GM23338 (cell line): ENCODE data around the gene ANAPC2. TPM values are rescaled to one million over a fixed set of nuclear protein-coding genes. Genes with fewer than 3 reads are reported as not detected.

Source experiments
- ATAC-seq: fragments of 200-7000 bp; cut with Tn5 transposase; 3 replicates; pipeline ENCODE4 v1.9.1; 2020
- DNase-seq: peaks from one replicate; pipeline ENCODE4 v3.0.0-alpha.2; 2015; ENCODE audit warnings: low spot score
- H2AFZ ChIP-seq: fragments of 200-600 bp; sonication (generic); 2 replicates; pipeline ENCODE4 v1.8.0; 2016; ENCODE audit warnings: antibody characterized with exemption, mild to moderate bottlenecking, moderate library complexity
- H3F3A ChIP-seq: fragments of 200-600 bp; sonication (generic); replicated peaks from 2 replicates; pipeline ENCODE4 v1.8.0; 2017; ENCODE audit warnings: antibody characterized with exemption, mixed run types, low read depth
- H3K27ac ChIP-seq: fragments of 200-600 bp; sonication (generic); 2 replicates; pipeline ENCODE4 v1.6.1; 2016; ENCODE audit warnings: low read depth
- H3K27me3 ChIP-seq: fragments of 200-600 bp; sonication (generic); 2 replicates; pipeline ENCODE4 v1.8.0; 2016; ENCODE audit warnings: mild to moderate bottlenecking, mixed run types, moderate library complexity; ENCODE audit not compliant: insufficient read depth
- H3K36me3 ChIP-seq: fragments of 200-600 bp; sonication (generic); 2 replicates; pipeline ENCODE4 v1.8.0; 2016; ENCODE audit warnings: mild to moderate bottlenecking; ENCODE audit not compliant: insufficient read depth
- H3K4me1 ChIP-seq: fragments of 200-600 bp; sonication (generic); 2 replicates; pipeline ENCODE4 v1.8.0; 2016; ENCODE audit warnings: mild to moderate bottlenecking, moderate library complexity; ENCODE audit not compliant: insufficient read depth
- H3K4me2 ChIP-seq: fragments of 200-600 bp; sonication (generic); 2 replicates; pipeline ENCODE4 v1.7.1; 2017; ENCODE audit warnings: mixed run types
- H3K4me3 ChIP-seq: fragments of 200-600 bp; sonication (generic); 2 replicates; pipeline ENCODE4 v1.6.1; 2016; ENCODE audit warnings: mixed run types
- H3K79me2 ChIP-seq: fragments of 200-600 bp; sonication (generic); replicated peaks from 2 replicates; pipeline ENCODE4 v1.8.0; 2017; ENCODE audit warnings: mild to moderate bottlenecking; ENCODE audit not compliant: insufficient read depth
- H3K9me2 ChIP-seq: fragments of 200-600 bp; sonication (generic); 2 replicates; pipeline ENCODE4 v1.8.0; 2017; ENCODE audit not compliant: insufficient read depth
- H4K20me1 ChIP-seq: fragments of 200-600 bp; sonication (generic); replicated peaks from 2 replicates; pipeline ENCODE4 v1.8.0; 2017; ENCODE audit warnings: mild to moderate bottlenecking; ENCODE audit not compliant: insufficient read depth
- H3K27ac Mint-ChIP-seq: 2 replicates; pipeline ENCODE4 v1.8.0; 2020; ENCODE audit warnings: inconsistent platforms, mild to moderate bottlenecking, moderate library complexity, mixed read lengths
- H3K27me3 Mint-ChIP-seq: 3 replicates; pipeline ENCODE4 v1.8.0; 2022; ENCODE audit warnings: low read depth, mild to moderate bottlenecking, moderate library complexity, mixed read lengths, inconsistent platforms; ENCODE audit not compliant: insufficient read depth, poor library complexity
- H3K36me3 Mint-ChIP-seq: 3 replicates; pipeline ENCODE4 v1.8.0; 2021; ENCODE audit warnings: low read depth, mild to moderate bottlenecking, inconsistent platforms, moderate library complexity, mixed read lengths
- H3K4me1 Mint-ChIP-seq: 3 replicates; pipeline ENCODE4 v1.8.0; 2020; ENCODE audit warnings: mild to moderate bottlenecking, inconsistent platforms, mixed read lengths
- H3K4me3 Mint-ChIP-seq: 3 replicates; pipeline ENCODE4 v1.8.0; 2021; ENCODE audit warnings: moderate library complexity, mild to moderate bottlenecking, inconsistent platforms, mixed read lengths
- H3K9me3 Mint-ChIP-seq: 3 replicates; pipeline ENCODE4 v1.8.0; 2020; ENCODE audit warnings: moderate library complexity, mild to moderate bottlenecking, inconsistent platforms, mixed read lengths
- CREB1 ChIP-seq: fragments of 250-450 bp; sonication (Bioruptor Pico); IDR thresholded peaks from 2 replicates; pipeline ENCODE4 v1.5.0; 2020; ENCODE audit warnings: low read depth, mild to moderate bottlenecking, moderate library complexity
- CTCF ChIP-seq, 2 experiments: fragments of 200-600 bp in 1 of 2; sonication (generic) in 1 of 2; conservative IDR thresholded peaks; 2 replicates each; pipeline versions ENCODE4 v1.5.1 to v1.6.1; 2016 to 2017; ENCODE audit warnings: antibody characterized with exemption in 2 of 2, low read depth in 2 of 2, mild to moderate bottlenecking in 2 of 2, moderate library complexity in 1 of 2
- EZH2 ChIP-seq: fragments of 200-600 bp; sonication (generic); IDR thresholded peaks from one replicate; pipeline ENCODE4 v1.8.0; 2017; ENCODE audit warnings: antibody characterized with exemption, mild to moderate bottlenecking, low read depth; ENCODE audit not compliant: unreplicated experiment
- EZH2phosphoT487 ChIP-seq: fragments of 200-600 bp; sonication (generic); IDR thresholded peaks from one replicate; pipeline ENCODE4 v1.8.1; 2018; ENCODE audit warnings: antibody characterized with exemption; ENCODE audit not compliant: unreplicated experiment
- JUNB ChIP-seq: IDR thresholded peaks from one replicate; pipeline ENCODE4 v1.6.1; 2016; ENCODE audit warnings: antibody characterized with exemption; ENCODE audit not compliant: unreplicated experiment
- NANOG ChIP-seq: IDR thresholded peaks from 2 replicates; pipeline ENCODE4 v1.6.1; 2016; ENCODE audit warnings: antibody characterized with exemption, borderline replicate concordance
- POLR2AphosphoS5 ChIP-seq: IDR thresholded peaks from 2 replicates; pipeline ENCODE4 v1.6.1; 2016; ENCODE audit warnings: antibody characterized with exemption, low read depth
- STAT1 ChIP-seq: IDR thresholded peaks from one replicate; pipeline ENCODE4 v1.6.1; 2016; ENCODE audit warnings: antibody characterized with exemption; ENCODE audit not compliant: unreplicated experiment
- ZNF114 ChIP-seq: fragments of 250-450 bp; sonication (Bioruptor Pico); IDR thresholded peaks from 2 replicates; pipeline ENCODE4 v1.5.0; 2020; ENCODE audit warnings: mild to moderate bottlenecking, moderate library complexity
- ZNF331 ChIP-seq: fragments of 250-450 bp; sonication (Bioruptor Pico); IDR thresholded peaks from 2 replicates; pipeline ENCODE4 v1.5.0; 2020; ENCODE audit warnings: low read depth, mild to moderate bottlenecking, moderate library complexity
- ZNF462 ChIP-seq: fragments of 250-450 bp; sonication (Bioruptor Pico); IDR thresholded peaks from 2 replicates; pipeline ENCODE4 v1.5.0; 2020; ENCODE audit warnings: mild to moderate bottlenecking, moderate library complexity
- polyA plus RNA-seq: library from polyadenylated mRNA; unstranded; fragments of >200 nt; fragmentation: Nextera tagmentation; extraction: Ambion mirVana; gene quantifications from 2 replicates; pipeline ENCODE4 v1.2.1, GENCODE V29; 2016
- total RNA-seq: library from RNA; depleted of rRNA; stranded (reverse); fragments of >200 nt; shearing (Covaris generic); gene quantifications from 2 replicates; pipeline ENCODE4 v1.2.3, GENCODE V29; 2014
- TF ChIP-seq, protein P1 (sequence below): IDR thresholded peaks from one replicate; pipeline ENCODE4 v1.6.1; 2018; ENCODE audit warnings: antibody characterized with exemption; ENCODE audit not compliant: unreplicated experiment
- TF ChIP-seq, protein P2 (sequence below): IDR thresholded peaks from 2 replicates; pipeline ENCODE4 v1.6.1; 2016; ENCODE audit warnings: antibody characterized with exemption

The ANAPC2 gene
- total and polyA plus RNA-seq, 2 experiments from 2014 or later: 16.4 to 42.9 TPM

DNA sequence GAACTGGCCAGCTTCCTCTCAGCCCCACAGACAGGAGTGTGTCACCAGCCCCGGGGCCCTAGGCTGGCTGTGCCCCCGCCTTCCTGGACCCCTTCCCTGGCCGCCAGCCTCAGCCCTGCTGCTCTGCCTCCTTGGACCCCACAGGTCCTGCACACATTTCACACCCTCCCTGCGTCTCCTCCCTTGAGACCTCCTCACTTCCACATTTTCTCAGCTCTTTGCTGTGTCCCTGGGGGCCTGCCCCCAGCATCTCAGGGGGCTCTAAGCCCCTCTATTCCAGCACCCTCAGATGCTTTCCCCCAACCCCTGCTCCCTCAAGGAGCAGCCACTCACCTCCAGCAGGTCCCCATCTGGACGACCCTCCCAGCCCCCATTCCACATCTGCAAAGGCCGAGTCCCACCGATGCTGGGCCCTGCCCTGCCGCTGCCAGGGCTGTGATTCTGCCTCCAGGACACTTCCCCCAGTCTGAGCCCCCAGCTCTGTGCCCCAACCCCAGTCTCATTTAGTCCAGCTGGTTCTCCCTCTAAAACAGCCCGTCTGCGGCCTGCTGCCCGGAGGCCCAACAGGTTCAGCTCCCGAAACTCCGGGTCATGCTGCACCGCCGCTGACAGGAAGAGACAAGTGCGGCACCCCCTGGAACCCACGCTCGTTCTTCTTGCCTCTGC is 46.5 kb upstream of the ANAPC2 start:
- Mint-ChIP-seq H3K9me3 (no peaks in the 10 kb centered on the region), H3K4me1 (peaks cover 18% of the 10 kb centered on the region), H3K36me3 (peaks cover 3% of the 10 kb centered on the region; the same call in 1 of the 3 replicates), H3K27me3 (peaks cover 10% of the 10 kb centered on the region), H3K4me3 (no peak overlapping the region), H3K27ac (no peak overlapping the region)
- Histone ChIP-seq H3F3A (0 out of 2 replicates have a peak, but pooled peaks cover under 1% of the 10 kb centered on the region), H3K36me3 (no peaks in the 10 kb centered on the region), H4K20me1 (no peaks in the 10 kb centered on the region; the same call in 1 of the 2 replicates), H3K27me3 (no peaks in the 10 kb centered on the region), H3K4me2 (no peak overlapping the region), H3K79me2 (peaks cover 12% of the 10 kb centered on the region), H3K4me3 (no peak overlapping the region), H2AFZ (no peak overlapping the region), H3K4me1 (peaks cover 13% of the 10 kb centered on the region; the same call in 1 of the 2 replicates), H3K27ac (no peak overlapping the region), H3K9me2 (no peaks in the 10 kb centered on the region)
- ATAC-seq (no peak), DNase-seq (no peak)
- TF ChIP-seq EZH2phosphoT487: no peak
- TF ChIP-seq, protein P1, sequence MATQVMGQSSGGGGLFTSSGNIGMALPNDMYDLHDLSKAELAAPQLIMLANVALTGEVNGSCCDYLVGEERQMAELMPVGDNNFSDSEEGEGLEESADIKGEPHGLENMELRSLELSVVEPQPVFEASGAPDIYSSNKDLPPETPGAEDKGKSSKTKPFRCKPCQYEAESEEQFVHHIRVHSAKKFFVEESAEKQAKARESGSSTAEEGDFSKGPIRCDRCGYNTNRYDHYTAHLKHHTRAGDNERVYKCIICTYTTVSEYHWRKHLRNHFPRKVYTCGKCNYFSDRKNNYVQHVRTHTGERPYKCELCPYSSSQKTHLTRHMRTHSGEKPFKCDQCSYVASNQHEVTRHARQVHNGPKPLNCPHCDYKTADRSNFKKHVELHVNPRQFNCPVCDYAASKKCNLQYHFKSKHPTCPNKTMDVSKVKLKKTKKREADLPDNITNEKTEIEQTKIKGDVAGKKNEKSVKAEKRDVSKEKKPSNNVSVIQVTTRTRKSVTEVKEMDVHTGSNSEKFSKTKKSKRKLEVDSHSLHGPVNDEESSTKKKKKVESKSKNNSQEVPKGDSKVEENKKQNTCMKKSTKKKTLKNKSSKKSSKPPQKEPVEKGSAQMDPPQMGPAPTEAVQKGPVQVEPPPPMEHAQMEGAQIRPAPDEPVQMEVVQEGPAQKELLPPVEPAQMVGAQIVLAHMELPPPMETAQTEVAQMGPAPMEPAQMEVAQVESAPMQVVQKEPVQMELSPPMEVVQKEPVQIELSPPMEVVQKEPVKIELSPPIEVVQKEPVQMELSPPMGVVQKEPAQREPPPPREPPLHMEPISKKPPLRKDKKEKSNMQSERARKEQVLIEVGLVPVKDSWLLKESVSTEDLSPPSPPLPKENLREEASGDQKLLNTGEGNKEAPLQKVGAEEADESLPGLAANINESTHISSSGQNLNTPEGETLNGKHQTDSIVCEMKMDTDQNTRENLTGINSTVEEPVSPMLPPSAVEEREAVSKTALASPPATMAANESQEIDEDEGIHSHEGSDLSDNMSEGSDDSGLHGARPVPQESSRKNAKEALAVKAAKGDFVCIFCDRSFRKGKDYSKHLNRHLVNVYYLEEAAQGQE: no peak
- no peak for TF ChIP-seq NANOG
- no peak for TF ChIP-seq ZNF114 (CRISPR knock-in tag)
- no peak for TF ChIP-seq STAT1
- TF ChIP-seq, protein P2, sequence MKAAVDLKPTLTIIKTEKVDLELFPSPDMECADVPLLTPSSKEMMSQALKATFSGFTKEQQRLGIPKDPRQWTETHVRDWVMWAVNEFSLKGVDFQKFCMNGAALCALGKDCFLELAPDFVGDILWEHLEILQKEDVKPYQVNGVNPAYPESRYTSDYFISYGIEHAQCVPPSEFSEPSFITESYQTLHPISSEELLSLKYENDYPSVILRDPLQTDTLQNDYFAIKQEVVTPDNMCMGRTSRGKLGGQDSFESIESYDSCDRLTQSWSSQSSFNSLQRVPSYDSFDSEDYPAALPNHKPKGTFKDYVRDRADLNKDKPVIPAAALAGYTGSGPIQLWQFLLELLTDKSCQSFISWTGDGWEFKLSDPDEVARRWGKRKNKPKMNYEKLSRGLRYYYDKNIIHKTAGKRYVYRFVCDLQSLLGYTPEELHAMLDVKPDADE: no peak
- TF ChIP-seq EZH2: no peak
- no peak for TF ChIP-seq CTCF (conservative IDR thresholded peaks at IDR 0.05; ENCODE audit: low read depth in 2 of 2)
- TF ChIP-seq POLR2AphosphoS5: no peak
- no peak for TF ChIP-seq ZNF331 (CRISPR knock-in tag)
- TF ChIP-seq ZNF462 (CRISPR knock-in tag): no peak
- no peak for TF ChIP-seq CREB1 (CRISPR knock-in tag)
- TF ChIP-seq JUNB: no peak
